ENCODE measurements around the gene PLEKHG3. TPM values are rescaled to one million over a fixed set of nuclear protein-coding genes. Genes with fewer than 3 reads are reported as not detected.

PLEKHG3 gene
- total and polyA plus RNA-seq, 2 of the 4 experiments (the other 2 are of a cell fraction) = 8.2 to 8.4 TPM

DNA sequence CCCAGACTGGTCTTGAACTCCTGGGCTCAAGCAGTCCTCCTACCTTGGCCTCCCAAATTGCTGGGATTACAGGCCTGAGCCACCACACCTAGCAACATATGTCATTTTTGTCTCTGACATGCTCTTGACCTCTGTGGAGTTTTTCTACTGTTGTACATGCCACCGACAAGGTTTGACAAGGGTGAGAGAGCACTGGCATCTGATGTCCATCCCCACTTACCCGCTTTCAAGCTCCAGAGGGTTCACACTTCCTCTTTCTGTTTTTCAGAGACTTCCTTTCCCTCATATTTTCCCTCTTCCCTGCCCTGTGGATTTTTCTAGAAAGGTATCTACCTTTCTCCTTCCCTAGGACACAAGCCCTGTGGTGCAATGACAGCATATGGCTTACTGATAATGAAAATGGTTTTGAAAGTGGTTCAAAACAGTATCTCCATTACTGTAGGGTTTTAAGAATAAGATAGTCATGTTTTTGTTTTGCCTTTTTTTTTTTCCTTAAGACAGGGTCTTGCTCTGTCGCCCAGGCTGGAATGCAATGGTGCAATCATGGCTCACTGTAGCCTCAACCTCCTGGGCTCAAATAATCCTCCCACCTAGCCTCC is 27.7 kb upstream of the PLEKHG3 start:
- dilution Hi-C loops (cut with HindIII; ENCODE audit: low sequenced_read_pairs, unreplicated experiment) (no loop called here), in situ Hi-C loops (cut with MboI; ENCODE audit: low sequenced_read_pairs) (no loop called here), intact Hi-C loops (cut with micrococcal nuclease) (no loop called here)
- Histone ChIP-seq H4K5ac (ENCODE audit: low read depth, low read length) (no peak overlapping the region), H4K20me1 (ENCODE audit: insufficient read depth, low read length) (no peaks in the 10 kb centered on the region), H4K91ac (ENCODE audit: insufficient read depth, low read depth, low read length) (no peak overlapping the region), H3K4me1 (ENCODE audit: control insufficient read depth, insufficient read depth, low read length) (no peaks in the 10 kb centered on the region), H3K4ac (ENCODE audit: low read depth, low read length) (no peak overlapping the region), H3K4me2 (ENCODE audit: low read depth, low read length) (no peak overlapping the region), H3K23ac (ENCODE audit: low read depth, low read length) (no peak overlapping the region), H3K36me3 (ENCODE audit: control insufficient read depth, insufficient read depth, low read length) (no peaks in the 10 kb centered on the region), H4K8ac (ENCODE audit: low read depth in 2 of 2, low read length in 2 of 2) (no peak overlapping the region), H2AFZ (replicated peaks; ENCODE audit: low read length, poor library complexity) (no peak overlapping the region), H3K9ac (ENCODE audit: low read depth, low read length) (no peak overlapping the region), H2AK5ac (ENCODE audit: low read depth, low read length) (no peak overlapping the region), H3K14ac (replicated peaks; ENCODE audit: low read depth, low read length) (no peak overlapping the region), H3K9me3 (ENCODE audit: control insufficient read depth, insufficient read depth, low read length) (no peaks in the 10 kb centered on the region), H3K18ac (ENCODE audit: low read depth, low read length) (no peak overlapping the region), H3K4me3 (ENCODE audit: insufficient read depth, low read depth, low read length) (no peak overlapping the region), H3K9me1 (ENCODE audit: insufficient read depth, low read length) (peaks cover 3% of the 10 kb centered on the region; the same call in 1 of the 2 replicates), H3K79me1 (ENCODE audit: low read depth in 1 of 2, low read length in 2 of 2) (no peaks in the 10 kb centered on the region), H2BK120ac (ENCODE audit: low read depth, low read length) (no peak overlapping the region), H2BK5ac (ENCODE audit: low read depth, low read length, poor library complexity, severe bottlenecking) (no peak overlapping the region), H3K56ac (ENCODE audit: extremely low read depth, insufficient read depth, low read length) (no peak overlapping the region), H3K27me3 (ENCODE audit: control insufficient read depth, insufficient read depth, low read length) (peaks cover 19% of the 10 kb centered on the region), H3K27ac (ENCODE audit: insufficient read depth, low read length) (no peak overlapping the region), H2BK20ac (ENCODE audit: low read depth, low read length) (no peak overlapping the region), H2BK15ac (ENCODE audit: low read depth, low read length) (no peak overlapping the region), H2AK9ac (replicated peaks; ENCODE audit: low read depth, low read length, poor library complexity) (no peak overlapping the region)
- DNase-seq = no peak
- ChIA-PET CTCF (no interaction called here), POLR2A (ENCODE audit: unreplicated experiment) (interaction anchor here (0.7 kb wide), 1 partner anchor 164 kb away, joined by 3 read pairs; no protein-coding TSS in a partner anchor)
- TF ChIP-seq SMC3 (IDR thresholded peaks at IDR 0.05; ENCODE audit: low read depth, low read length) (no peak), NFE2L2 (IDR thresholded peaks at IDR 0.05; ENCODE audit: low read depth, low read length) (no peak), MXI1 (IDR thresholded peaks at IDR 0.05; ENCODE audit: borderline replicate concordance, low read depth, low read length) (no peak)
- BruUV-seq (replicated peaks) = no TSS peak
- no CpG with 5 or more reads among the region's 3 CpGs for WGBS, 2 experiments (ENCODE audit: extremely low coverage in 2 of 2, insufficient read length in 1 of 2)
- no peak for ATAC-seq (ENCODE audit: low read depth)
